HuH-7 (cell line): ENCODE measurements around the gene CAMKV.

Experiments used
- DNase-seq: peaks from one replicate; pipeline ENCODE4 v3.0.0; 2011; ENCODE audit warnings: low spot score

Gene CAMKV

GRCh38 chr3:49895791-49896190 lies 26.1 kb upstream of the CAMKV start:
- no peak for DNase-seq

GRCh38 chr3:49889296-49889695 lies 19.6 kb upstream of the CAMKV start:
- no peak for DNase-seq

- DNase-seq, result no peak
Measured at GRCh38 chr3:49886922-49887265, 17.2 kb upstream of the CAMKV start.

- no peak for DNase-seq
Measured at GRCh38 chr3:49883998-49884397, 14.3 kb upstream of the CAMKV start.

- no peak for DNase-seq
Measured at GRCh38 chr3:49882166-49882565, 12.5 kb upstream of the CAMKV start.

GRCh38 chr3:49880581-49881315 lies 11.0 kb upstream of the CAMKV start:
- no peak for DNase-seq

GRCh38 chr3:49879721-49880120 lies 10.0 kb upstream of the CAMKV start:
- no peak for DNase-seq

- DNase-seq, result no peak
Measured at GRCh38 chr3:49878686-49879085, 9.0 kb upstream of the CAMKV start.

GRCh38 chr3:49877716-49878115 lies 8.0 kb upstream of the CAMKV start:
- no peak for DNase-seq

GRCh38 chr3:49876567-49876966 lies 6.9 kb upstream of the CAMKV start:
- DNase-seq, result no peak

GRCh38 chr3:49873623-49874022 lies 3.9 kb upstream of the CAMKV start:
- DNase-seq, result peak; percentile 66

- DNase-seq, result no peak
Measured at GRCh38 chr3:49872801-49873281, 3.1 kb upstream of the CAMKV start.

GRCh38 chr3:49871531-49872153 lies 1.9 kb upstream of the CAMKV start:
- DNase-seq, result no peak

- no peak for DNase-seq
Measured at GRCh38 chr3:49868862-49869466, 742 bp downstream of the CAMKV start.

- peak; percentile 65 for DNase-seq
Measured at GRCh38 chr3:49867871-49868321, 1.8 kb downstream of the CAMKV start.

GRCh38 chr3:49867400-49867799 lies 2.3 kb downstream of the CAMKV start:
- DNase-seq, result no peak

GRCh38 chr3:49865198-49865784 lies 4.4 kb downstream of the CAMKV start:
- DNase-seq, result no peak

- no peak for DNase-seq
Measured at GRCh38 chr3:49864505-49864904, 5.2 kb downstream of the CAMKV start.

- DNase-seq, result no peak
Measured at GRCh38 chr3:49859576-49860305, 10.0 kb downstream of the CAMKV start.

- DNase-seq, result peak; percentile 94
Measured at GRCh38 chr3:49856181-49857005, 13.3 kb downstream of the CAMKV start, which contains the start of gene TRAIP. Gene TRAIP (minus strand): TSS chr3:49856564. CDS start chr3:49856453, 111 bp downstream.

- DNase-seq, result no peak
Measured at GRCh38 chr3:49855662-49856061, 14.0 kb downstream of the CAMKV start.
